ENCODE results near the gene ATP2A1. TPM values are rescaled to one million over a fixed set of nuclear protein-coding genes. Genes with fewer than 3 reads are reported as not detected.

Gene ATP2A1
- total RNA-seq, 1 experiment from 2014 or later = 3.0 TPM

GRCh38 chr16:28876019-28876659 is 2.1 kb upstream of the ATP2A1 start:
- intact Hi-C loops (cut with micrococcal nuclease; ENCODE audit: unreplicated experiment) = loop anchor here (10.0 kb wide), 1 partner anchor 49 kb away; the partner anchor contains the start of gene RABEP2
- H3K36me3 ChIP-seq (ENCODE audit: insufficient read depth, low read length, poor library complexity, severe bottlenecking) = peaks cover 11% of the 10 kb centered on the region
- H3K4me3 ChIP-seq (ENCODE audit: low read depth, low read length, poor library complexity, severe bottlenecking) = no peak overlapping the region
- no peaks in the 10 kb centered on the region for H3K27me3 ChIP-seq (replicated peaks; ENCODE audit: insufficient read depth, low read depth, low read length, poor library complexity)
- ChIA-PET CTCF (interaction anchor here (1.5 kb wide), 1 partner anchor 53 kb away, joined by 6 read pairs; no protein-coding TSS in a partner anchor), POLR2A (ENCODE audit: low non-redundant PET) (no interaction called here)
- DNase-seq (ENCODE audit: low spot score) = no peak
- H3K9me3 ChIP-seq (ENCODE audit: low read depth, low read length, poor library complexity, severe bottlenecking) = no peaks in the 10 kb centered on the region
- BruUV-seq (replicated peaks) = no TSS peak
- H3K4me1 ChIP-seq (ENCODE audit: insufficient read depth, low read length, poor library complexity, severe bottlenecking) = no peaks in the 10 kb centered on the region
- no peak for TF ChIP-seq EZH2 (IDR thresholded peaks at IDR 0.05; ENCODE audit: borderline replicate concordance, low read depth, low read length, poor library complexity, severe bottlenecking)
- TF ChIP-seq, protein P1, sequence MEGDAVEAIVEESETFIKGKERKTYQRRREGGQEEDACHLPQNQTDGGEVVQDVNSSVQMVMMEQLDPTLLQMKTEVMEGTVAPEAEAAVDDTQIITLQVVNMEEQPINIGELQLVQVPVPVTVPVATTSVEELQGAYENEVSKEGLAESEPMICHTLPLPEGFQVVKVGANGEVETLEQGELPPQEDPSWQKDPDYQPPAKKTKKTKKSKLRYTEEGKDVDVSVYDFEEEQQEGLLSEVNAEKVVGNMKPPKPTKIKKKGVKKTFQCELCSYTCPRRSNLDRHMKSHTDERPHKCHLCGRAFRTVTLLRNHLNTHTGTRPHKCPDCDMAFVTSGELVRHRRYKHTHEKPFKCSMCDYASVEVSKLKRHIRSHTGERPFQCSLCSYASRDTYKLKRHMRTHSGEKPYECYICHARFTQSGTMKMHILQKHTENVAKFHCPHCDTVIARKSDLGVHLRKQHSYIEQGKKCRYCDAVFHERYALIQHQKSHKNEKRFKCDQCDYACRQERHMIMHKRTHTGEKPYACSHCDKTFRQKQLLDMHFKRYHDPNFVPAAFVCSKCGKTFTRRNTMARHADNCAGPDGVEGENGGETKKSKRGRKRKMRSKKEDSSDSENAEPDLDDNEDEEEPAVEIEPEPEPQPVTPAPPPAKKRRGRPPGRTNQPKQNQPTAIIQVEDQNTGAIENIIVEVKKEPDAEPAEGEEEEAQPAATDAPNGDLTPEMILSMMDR (conservative IDR thresholded peaks at IDR 0.05; ENCODE audit: low read depth, low read length) = no peak
- H3K27ac ChIP-seq (ENCODE audit: low read depth, low read length, poor library complexity, severe bottlenecking) = no peak overlapping the region

- Histone ChIP-seq H3K27ac (ENCODE audit: low read depth, low read length, poor library complexity, severe bottlenecking) (no peak overlapping the region), H3K4me3 (ENCODE audit: low read depth, low read length, poor library complexity, severe bottlenecking) (no peak overlapping the region), H3K36me3 (ENCODE audit: insufficient read depth, low read length, poor library complexity, severe bottlenecking) (peaks cover 3% of the 10 kb centered on the region), H3K9me3 (ENCODE audit: low read depth, low read length, poor library complexity, severe bottlenecking) (no peaks in the 10 kb centered on the region), H3K4me1 (ENCODE audit: insufficient read depth, low read length, poor library complexity, severe bottlenecking) (no peaks in the 10 kb centered on the region), H3K27me3 (replicated peaks; ENCODE audit: insufficient read depth, low read depth, low read length, poor library complexity) (no peaks in the 10 kb centered on the region)
- intact Hi-C loops (cut with micrococcal nuclease; ENCODE audit: unreplicated experiment) = loop anchor here (10.0 kb wide), 1 partner anchor 48 kb away; the partner anchor contains the start of gene RABEP2
- DNase-seq (ENCODE audit: low spot score) = no peak
- BruUV-seq (replicated peaks) = no TSS peak
- CTCF ChIA-PET = no interaction called here
- POLR2A ChIA-PET (ENCODE audit: low non-redundant PET) = no interaction called here
- TF ChIP-seq, protein P1 (conservative IDR thresholded peaks at IDR 0.05; ENCODE audit: low read depth, low read length) = no peak
- TF ChIP-seq EZH2 (IDR thresholded peaks at IDR 0.05; ENCODE audit: borderline replicate concordance, low read depth, low read length, poor library complexity, severe bottlenecking) = no peak
Observed at GRCh38 chr16:28876973-28877654, 1.2 kb upstream of the ATP2A1 start.

DNA sequence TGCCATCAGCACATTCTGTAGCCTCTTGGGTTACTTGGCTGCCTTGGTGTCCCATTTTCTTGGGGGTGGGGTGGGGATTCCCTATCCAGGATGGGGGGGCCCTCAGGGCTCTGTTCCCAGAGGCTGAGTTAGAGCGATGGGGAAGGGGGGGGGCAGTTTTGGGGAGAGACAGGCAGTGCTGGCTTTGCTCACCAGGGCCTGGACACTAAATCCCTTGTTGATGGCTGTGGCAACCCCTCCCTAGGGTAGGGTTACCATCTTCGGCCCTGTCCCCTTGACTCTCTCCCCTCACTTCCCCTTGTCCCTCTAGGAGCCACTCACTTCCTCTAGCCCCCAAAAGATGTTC is 660 bp upstream of the ATP2A1 start:
- Histone ChIP-seq H3K9me3 (ENCODE audit: low read depth, low read length, poor library complexity, severe bottlenecking) (no peaks in the 10 kb centered on the region), H3K27me3 (replicated peaks; ENCODE audit: insufficient read depth, low read depth, low read length, poor library complexity) (no peaks in the 10 kb centered on the region), H3K36me3 (ENCODE audit: insufficient read depth, low read length, poor library complexity, severe bottlenecking) (peaks cover 2% of the 10 kb centered on the region), H3K4me1 (ENCODE audit: insufficient read depth, low read length, poor library complexity, severe bottlenecking) (no peaks in the 10 kb centered on the region), H3K27ac (ENCODE audit: low read depth, low read length, poor library complexity, severe bottlenecking) (no peak overlapping the region), H3K4me3 (ENCODE audit: low read depth, low read length, poor library complexity, severe bottlenecking) (no peak overlapping the region)
- ChIA-PET CTCF (no interaction called here), POLR2A (ENCODE audit: low non-redundant PET) (no interaction called here)
- DNase-seq (ENCODE audit: low spot score) = no peak
- no TSS peak for BruUV-seq (replicated peaks)
- TF ChIP-seq, protein P1 (conservative IDR thresholded peaks at IDR 0.05; ENCODE audit: low read depth, low read length) = no peak
- no peak for TF ChIP-seq EZH2 (IDR thresholded peaks at IDR 0.05; ENCODE audit: borderline replicate concordance, low read depth, low read length, poor library complexity, severe bottlenecking)
- intact Hi-C loops (cut with micrococcal nuclease; ENCODE audit: unreplicated experiment) = loop anchor here (10.0 kb wide), 1 partner anchor 47 kb away; the partner anchor contains the start of gene RABEP2

Data from A673 (cell line).